A549 (cell line): ENCODE measurements around the gene CRYGN. TPM values are rescaled to one million over a fixed set of nuclear protein-coding genes. Genes with fewer than 3 reads are reported as not detected.

ENCODE experiments used
- ATAC-seq, 2 experiments: fragments of 200-7000 bp in 1 of 2; fragments of >200 bp in 1 of 2; cut with Nextera tagmentation in 1 of 2; cut with Tn5 transposase in 1 of 2; 3 replicates each; pipeline versions ENCODE4 v1.8.0 to v1.9.1; 2018 to 2020; ENCODE audit warnings: mild to moderate bottlenecking in 1 of 2, moderate library complexity in 1 of 2
- CTCF ChIA-PET: fragments of 300-600 bp; sonication (Branson Sonifier 250); formaldehyde crosslinking; extraction: SDS; loops from one replicate; lab custom pipeline; 2021; ENCODE audit warnings: antibody characterized with exemption, inconsistent platforms; lab: Yijun Ruan, JAX
- POLR2A ChIA-PET: fragments of 350-600 bp; formaldehyde crosslinking; extraction: SDS; loops from one replicate; lab custom pipeline; 2021; ENCODE audit warnings: antibody characterized with exemption, inconsistent platforms; lab: Yijun Ruan, JAX
- DNase-seq, 2 experiments: peaks; one replicate each; pipeline versions ENCODE4 v3.0.0 to v3.0.0-alpha.2; 2011 to 2016; ENCODE audit warnings: low read depth in 1 of 2, low spot score in 1 of 2
- FAIRE-seq: peaks from 2 replicates; lab custom pipeline; 2011; peaks lifted over from hg19 to GRCh38; lab: Jason Lieb, UNC
- H3K27ac ChIP-seq, 2 experiments: fragments of >200 bp; sonication (Bioruptor Twin); formaldehyde crosslinking; 3 replicates each; pipeline ENCODE4 v1.5.1; 2016 to 2017
- H3K4me1 ChIP-seq: fragments of >200 bp; sonication (Bioruptor Twin); formaldehyde crosslinking; 3 replicates; pipeline ENCODE4 v1.6.1; 2016
- H3K4me2 ChIP-seq: fragments of >200 bp; sonication (Bioruptor Twin); formaldehyde crosslinking; 3 replicates; pipeline ENCODE4 v1.6.1; 2016
- H3K4me3 ChIP-seq: fragments of >200 bp; sonication (Bioruptor Twin); formaldehyde crosslinking; 3 replicates; pipeline ENCODE4 v1.5.1; 2016
- H3K9me3 ChIP-seq: fragments of >200 bp; sonication (Bioruptor Twin); formaldehyde crosslinking; 3 replicates; pipeline ENCODE4 v1.6.1; 2016
- CBX2 ChIP-seq: fragments of 200-600 bp; sonication (generic); IDR thresholded peaks from 2 replicates; pipeline ENCODE4 v1.6.1; 2016; ENCODE audit warnings: low read depth, mild to moderate bottlenecking, borderline replicate concordance
- CEBPB ChIP-seq, 2 experiments: fragments of >200 bp in 1 of 2; sonication (Bioruptor Twin) in 1 of 2; formaldehyde crosslinking in 1 of 2; IDR thresholded peaks; 2 replicates each; pipeline ENCODE4 v1.6.1; 2012 to 2016
- E2F6 ChIP-seq: IDR thresholded peaks from 2 replicates; pipeline ENCODE4 v1.6.1; 2012; ENCODE audit warnings: low read depth, borderline replicate concordance
- EHMT2 ChIP-seq: fragments of 200-600 bp; sonication (generic); IDR thresholded peaks from 2 replicates; pipeline ENCODE4 v1.6.1; 2016; ENCODE audit warnings: antibody characterized with exemption, low read depth, mild to moderate bottlenecking, moderate library complexity
- GATA3 ChIP-seq: IDR thresholded peaks from 2 replicates; pipeline ENCODE4 v1.6.1; 2012; ENCODE audit warnings: borderline replicate concordance
- HES2 ChIP-seq: fragments of >200 bp; sonication (Bioruptor Twin); formaldehyde crosslinking; IDR thresholded peaks from 2 replicates; pipeline ENCODE4 v1.6.1; 2016
- HEYL ChIP-seq: fragments of 250-450 bp; sonication (Bioruptor Pico); IDR thresholded peaks from 2 replicates; pipeline ENCODE4 v1.8.0; 2021; ENCODE audit warnings: mild to moderate bottlenecking, moderate library complexity
- HOXB13 ChIP-seq: fragments of 250-450 bp; sonication (Bioruptor Pico); IDR thresholded peaks from 2 replicates; pipeline ENCODE4 v1.5.0; 2020; ENCODE audit warnings: low read depth, mild to moderate bottlenecking, moderate library complexity
- KDM1A ChIP-seq: fragments of 200-600 bp; sonication (generic); IDR thresholded peaks from 2 replicates; pipeline ENCODE4 v1.6.1; 2016; ENCODE audit warnings: low read depth, mild to moderate bottlenecking
- KDM5A ChIP-seq: fragments of 200-600 bp; sonication (generic); IDR thresholded peaks from 2 replicates; pipeline ENCODE4 v1.6.1; 2016; ENCODE audit warnings: antibody characterized with exemption, mild to moderate bottlenecking
- MAFK ChIP-seq: fragments of 450-650 bp; IDR thresholded peaks from 2 replicates; pipeline ENCODE4 v1.6.1; 2014; ENCODE audit not compliant: partially characterized antibody
- MAX ChIP-seq: IDR thresholded peaks from 2 replicates; pipeline ENCODE4 v1.6.1; 2012
- NPAS2 ChIP-seq: fragments of 250-450 bp; sonication (Bioruptor Pico); IDR thresholded peaks from 2 replicates; pipeline ENCODE4 v1.8.0; 2022; ENCODE audit warnings: mild to moderate bottlenecking, moderate library complexity, borderline replicate concordance
- NR3C1 ChIP-seq: fragments of >200 bp; sonication (Bioruptor Twin); formaldehyde crosslinking; IDR thresholded peaks from 3 replicates; pipeline ENCODE4 v1.6.1; 2017
- PBX3 ChIP-seq: IDR thresholded peaks from 2 replicates; pipeline ENCODE4 v1.6.1; 2012
- PHF8 ChIP-seq: fragments of 200-600 bp; sonication (generic); IDR thresholded peaks from 2 replicates; pipeline ENCODE4 v1.6.1; 2016; ENCODE audit warnings: low read depth, mild to moderate bottlenecking, antibody characterized with exemption, moderate library complexity, borderline replicate concordance
- POLR2A ChIP-seq: IDR thresholded peaks from 2 replicates; pipeline ENCODE4 v1.6.1; 2012; ENCODE audit warnings: mild to moderate bottlenecking, low read length
- RAD21 ChIP-seq, 2 experiments: fragments of >200 bp in 1 of 2; sonication (Bioruptor Twin) in 1 of 2; formaldehyde crosslinking in 1 of 2; IDR thresholded peaks in 1 of 2; conservative IDR thresholded peaks in 1 of 2; 2 replicates in 1 of 2; 3 replicates in 1 of 2; pipeline ENCODE4 v1.6.1; 2012 to 2018; ENCODE audit warnings: inconsistent platforms in 1 of 2
- RCOR1 ChIP-seq: fragments of 150-350 bp; IDR thresholded peaks from 2 replicates; pipeline ENCODE4 v1.6.1; 2014; ENCODE audit warnings: antibody characterized with exemption, low read length, low read depth
- RFX5 ChIP-seq: fragments of 450-650 bp; IDR thresholded peaks from 2 replicates; pipeline ENCODE4 v1.7.1; 2014; ENCODE audit warnings: antibody characterized with exemption, mild to moderate bottlenecking, moderate library complexity
- RNF2 ChIP-seq: fragments of 200-600 bp; sonication (generic); IDR thresholded peaks from 2 replicates; pipeline ENCODE4 v1.6.1; 2016; ENCODE audit warnings: low read depth, mild to moderate bottlenecking, antibody characterized with exemption, moderate library complexity, borderline replicate concordance
- SREBF2 ChIP-seq: fragments of 450-650 bp; IDR thresholded peaks from 2 replicates; pipeline ENCODE4 v1.6.1; 2014; ENCODE audit warnings: mild to moderate bottlenecking, moderate library complexity
- USF2 ChIP-seq: fragments of 450-650 bp; IDR thresholded peaks from 2 replicates; pipeline ENCODE4 v1.6.1; 2014; ENCODE audit warnings: antibody characterized with exemption
- ZC3H11A ChIP-seq: fragments of 450-650 bp; IDR thresholded peaks from 2 replicates; pipeline ENCODE4 v1.6.1; 2014; ENCODE audit warnings: antibody characterized with exemption, mild to moderate bottlenecking
- ZNF302 ChIP-seq: fragments of 250-450 bp; sonication (Bioruptor Pico); IDR thresholded peaks from 2 replicates; pipeline ENCODE4 v1.9.0; 2021; ENCODE audit warnings: inconsistent platforms, mild to moderate bottlenecking, moderate library complexity
- WGBS: methylation state at CpG from one replicate; pipeline ENCODE4 v1.1.6; 2017; ENCODE audit errors: missing lambda C conversion rate; 5-methylcytosine and 5-hydroxymethylcytosine counted together
- polyA plus RNA-seq, 4 experiments: library from polyadenylated mRNA; depleted of rRNA in 3 of 4; stranded (reverse); fragments of >200 nt; fragmentation: RNase III in 1 of 4; extraction: RNeasy Plus Mini Kit Qiagen cat#74134 plus additional on column Dnase treatment in 1 of 4; gene quantifications; 2 replicates in 3 of 4; 3 replicates in 1 of 4; pipeline ENCODE4 v1.2.3, GENCODE V29; 2011 to 2017

CRYGN gene
- polyA plus RNA-seq, 2 of the 4 experiments (the other 2 are of a cell fraction) = not detected

GRCh38 chr7:151453326-151453791 lies 13.4 kb upstream of the CRYGN start:
- H3K9me3 ChIP-seq = 0 out of 3 replicates have a peak, but pooled peaks cover 4% of the 10 kb centered on the region
- H3K4me1 ChIP-seq = peaks cover 4% of the 10 kb centered on the region; the same call in 2 of the 3 replicates
- H3K4me3 ChIP-seq = no peak overlapping the region
- ChIA-PET POLR2A (no interaction called here), CTCF (interaction anchor here (1.2 to 16.5 kb wide), 2 partner anchors 81 to 305 kb away, joined by 7 to 438 read pairs; no protein-coding TSS in a partner anchor)
- no peak for FAIRE-seq
- H3K4me2 ChIP-seq = no peak overlapping the region
- no peak for DNase-seq
- 89% methylated on average over 9 of the region's 13 CpGs for WGBS
- peak overlapping the region in 1 of 2 experiments; percentile 35; a peak in 2 of 6 replicates for H3K27ac ChIP-seq
- no peak for TF ChIP-seq SREBF2
- TF ChIP-seq USF2 = no peak
- no peak for ATAC-seq

GRCh38 chr7:151452680-151453325 lies 12.9 kb upstream of the CRYGN start:
- peaks cover 8% of the 10 kb centered on the region; the same call in 2 of the 3 replicates for H3K4me1 ChIP-seq
- TF ChIP-seq CEBPB (IDR thresholded peaks at IDR 0.05) (no peak), RNF2 (no peak), MAX (no peak), PHF8 (no peak), EHMT2 (no peak), PBX3 (no peak), HES2 (no peak), HEYL (CRISPR knock-in tag) (no peak), MAFK (no peak), ZNF302 (CRISPR knock-in tag) (no peak), NR3C1 (no peak), NPAS2 (CRISPR knock-in tag) (no peak)
- FAIRE-seq (no peak), DNase-seq (no peak), ATAC-seq (no peak)
- ChIA-PET POLR2A (no interaction called here), CTCF (interaction anchor here (1.2 to 16.5 kb wide), 3 partner anchors 53 to 306 kb away, joined by 3 to 438 read pairs (median 7); no protein-coding TSS in a partner anchor)
- peak overlapping the region in 1 of 2 experiments; percentile 35; a peak in 2 of 6 replicates for H3K27ac ChIP-seq
- 93% methylated on average over 11 of the region's 15 CpGs for WGBS
- H3K4me2 ChIP-seq = no peak overlapping the region
- no peak overlapping the region for H3K4me3 ChIP-seq
- H3K9me3 ChIP-seq = 0 out of 3 replicates have a peak, but pooled peaks cover 3% of the 10 kb centered on the region

GRCh38 chr7:151451626-151452571 lies 12.0 kb upstream of the CRYGN start:
- no peak for ATAC-seq
- no peak for FAIRE-seq
- peaks cover 8% of the 10 kb centered on the region; the same call in 2 of the 3 replicates for H3K4me1 ChIP-seq
- H3K4me3 ChIP-seq = no peak overlapping the region
- POLR2A ChIA-PET = no interaction called here
- H3K27ac ChIP-seq = peak overlapping the region in 1 of 2 experiments; percentile 35; a peak in 1 of 6 replicates
- CTCF ChIA-PET = interaction anchor here (1.4 to 16.5 kb wide), 3 partner anchors 52 to 137 kb away, joined by 3 to 438 read pairs (median 4); no protein-coding TSS in a partner anchor
- H3K9me3 ChIP-seq = no peaks in the 10 kb centered on the region
- DNase-seq = no peak
- 85% methylated on average over 10 of the region's 23 CpGs for WGBS
- H3K4me2 ChIP-seq = no peak overlapping the region
- TF ChIP-seq POLR2A (no peak), NPAS2 (CRISPR knock-in tag) (no peak), KDM5A (no peak), HOXB13 (CRISPR knock-in tag) (no peak), RAD21 (conservative IDR thresholded peaks at IDR 0.05 in 1 of 2, IDR thresholded peaks at IDR 0.05 in 1 of 2) (no peak), ZNF302 (CRISPR knock-in tag) (no peak), CBX2 (no peak), ZC3H11A (no peak), RFX5 (no peak), RCOR1 (no peak), GATA3 (no peak), SREBF2 (no peak), KDM1A (no peak), E2F6 (no peak)
